ENCODE data around the gene UGT1A9.
"Not testable (repeated sequence)": the region's sequence is repeated elsewhere in the genome, so short reads cannot be mapped to it uniquely, and the experiment has no call there.

Gene UGT1A9

DNA sequence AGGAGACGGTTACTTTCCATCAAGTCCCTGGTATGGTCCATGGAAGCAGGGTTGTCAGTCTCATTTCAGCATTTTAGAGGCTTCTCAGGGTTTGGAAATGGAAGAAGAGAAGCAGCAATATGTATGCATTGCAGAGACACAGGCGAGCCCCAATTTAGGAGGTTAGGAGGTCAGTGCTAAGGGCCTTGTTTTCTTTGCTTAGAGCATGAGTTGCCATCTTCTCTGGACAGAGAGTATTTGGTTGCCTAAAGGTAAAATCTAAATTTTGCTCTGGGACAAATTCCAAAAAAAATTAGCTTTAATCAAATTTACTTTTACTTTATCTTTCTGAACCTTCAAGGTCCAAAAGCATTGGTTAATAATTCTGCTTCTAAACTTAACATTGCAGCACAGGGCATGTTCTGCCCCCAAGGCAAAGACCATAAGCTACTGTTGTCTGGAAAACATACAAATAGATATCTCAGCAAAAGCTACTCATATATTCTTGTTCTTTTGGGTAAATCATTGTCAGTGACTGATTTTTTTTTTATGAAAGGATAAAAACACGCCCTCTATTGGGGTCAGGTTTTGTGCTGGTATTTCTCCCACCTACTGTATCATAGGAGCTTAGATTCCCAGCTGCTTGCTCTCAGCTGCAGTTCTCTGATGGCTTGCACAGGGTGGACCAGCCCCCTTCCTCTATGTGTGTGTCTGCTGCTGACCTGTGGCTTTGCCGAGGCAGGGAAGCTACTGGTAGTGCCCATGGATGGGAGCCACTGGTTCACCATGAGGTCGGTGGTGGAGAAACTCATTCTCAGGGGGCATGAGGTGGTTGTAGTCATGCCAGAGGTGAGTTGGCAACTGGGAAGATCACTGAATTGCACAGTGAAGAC, at the start of gene UGT1A9:
TSS of gene UGT1A9 (plus strand) at position 609 of the 872 bp plus-strand sequence. CDS start at position 646, 37 bp downstream.
- no peak for DNase-seq

GRCh38 chr2:233627331-233628025, 44.2 kb upstream of the UGT1A9 start:
- DNase-seq: no peak

DNA sequence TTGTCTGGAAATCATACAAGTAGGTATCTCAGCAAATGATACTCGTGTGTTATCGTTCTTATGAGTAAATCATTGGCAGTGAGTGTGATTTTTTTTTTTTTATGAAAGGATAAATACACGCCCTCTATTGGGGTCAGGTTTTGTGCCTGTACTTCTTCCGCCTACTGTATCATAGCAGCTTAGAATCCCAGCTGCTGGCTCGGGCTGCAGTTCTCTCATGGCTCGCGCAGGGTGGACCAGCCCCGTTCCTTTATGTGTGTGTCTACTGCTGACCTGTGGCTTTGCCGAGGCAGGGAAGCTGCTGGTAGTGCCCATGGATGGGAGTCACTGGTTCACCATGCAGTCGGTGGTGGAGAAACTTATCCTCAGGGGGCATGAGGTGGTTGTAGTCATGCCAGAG, 35.4 kb upstream of the UGT1A9 start, which contains the start of gene UGT1A10:
TSS of gene UGT1A10 (plus strand) at position 143 of the 400 bp plus-strand sequence. CDS start at position 218, 75 bp downstream.
- DNase-seq: not testable (repeated sequence)

GRCh38 chr2:233638836-233639235, 32.9 kb upstream of the UGT1A9 start:
- no peak for DNase-seq

- DNase-seq: no peak
These were observed 31.8 kb upstream of the UGT1A9 start for GRCh38 chr2:233639860-233640259.

DNA sequence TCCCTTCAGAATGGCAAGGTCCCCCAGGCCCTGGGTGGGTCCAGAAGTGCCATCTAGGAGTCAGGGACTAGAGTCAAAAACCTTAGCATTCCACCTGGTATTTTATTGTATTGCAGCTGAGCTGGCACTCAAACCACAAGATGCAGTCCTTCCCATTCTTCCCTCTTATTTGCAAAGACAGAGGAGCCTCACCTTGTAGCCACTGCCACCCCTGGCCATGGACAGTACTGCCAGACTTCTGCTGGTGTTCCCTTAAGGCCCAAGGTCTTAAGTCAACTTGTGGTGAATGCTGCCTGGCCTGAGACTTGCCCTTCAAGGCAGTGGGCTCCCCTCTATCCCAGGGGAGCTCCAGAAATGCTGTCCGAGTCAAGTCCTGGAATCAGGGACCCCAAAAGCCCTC, 28.6 kb upstream of the UGT1A9 start:
- DNase-seq: no peak

DNA sequence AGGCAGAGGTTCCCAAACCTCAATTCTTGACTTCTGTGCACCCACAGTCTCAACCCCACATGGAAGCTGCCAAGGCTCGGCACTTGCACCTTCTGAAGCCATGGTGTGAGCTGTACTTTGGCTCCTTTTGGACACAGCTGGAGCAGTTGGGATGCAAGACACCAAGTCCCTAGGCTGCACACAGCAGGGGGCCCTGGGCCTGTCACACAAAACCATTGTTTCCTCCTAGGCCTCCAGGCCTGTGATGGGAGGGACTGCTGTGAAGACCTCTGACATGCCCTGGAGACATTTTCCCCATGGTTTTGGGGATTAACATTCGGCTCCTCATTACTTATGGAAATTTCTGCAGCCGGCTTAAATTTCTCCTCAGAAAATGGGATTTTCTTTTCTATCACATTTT, 25.7 kb upstream of the UGT1A9 start:
- not testable (repeated sequence) for DNase-seq

DNA sequence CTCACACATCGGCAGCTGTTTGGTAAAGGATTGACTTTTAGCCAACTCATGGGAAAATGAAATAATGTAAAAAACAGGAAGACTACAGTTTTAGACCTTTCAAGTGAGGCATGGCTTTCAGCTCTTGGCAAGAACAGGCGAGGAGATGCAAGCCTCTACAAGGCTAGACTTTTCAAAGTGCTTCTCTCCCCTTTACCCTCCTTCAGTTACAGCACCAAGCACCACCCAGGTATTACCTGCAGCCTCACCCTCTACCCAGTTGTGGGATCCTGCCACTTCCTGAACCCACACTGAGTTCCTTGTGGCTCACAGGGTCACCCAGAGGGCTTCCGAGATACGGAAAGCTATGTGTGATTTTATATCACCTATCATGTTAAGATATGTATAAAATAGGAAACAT, 20.7 kb upstream of the UGT1A9 start:
- DNase-seq: no peak

DNA sequence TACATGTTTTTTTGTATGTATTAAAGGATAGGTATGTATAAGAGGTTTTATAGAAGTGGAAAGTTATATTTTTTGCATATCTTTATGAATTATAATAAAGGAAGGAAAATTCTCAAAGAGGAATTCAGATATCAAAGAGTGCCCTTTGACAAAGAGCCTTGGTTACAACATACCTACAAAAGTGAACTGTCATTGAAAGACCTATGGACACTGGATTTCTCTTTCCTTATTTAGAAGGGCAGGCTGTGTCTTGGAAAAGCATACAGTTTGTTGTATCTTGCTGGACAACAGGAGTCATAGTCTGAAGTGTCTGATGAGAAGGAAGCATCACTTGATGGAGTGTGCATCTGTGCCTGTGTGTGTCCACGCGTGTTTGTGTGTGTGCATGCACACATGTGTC, 20.3 kb upstream of the UGT1A9 start:
- no peak for DNase-seq

DNA sequence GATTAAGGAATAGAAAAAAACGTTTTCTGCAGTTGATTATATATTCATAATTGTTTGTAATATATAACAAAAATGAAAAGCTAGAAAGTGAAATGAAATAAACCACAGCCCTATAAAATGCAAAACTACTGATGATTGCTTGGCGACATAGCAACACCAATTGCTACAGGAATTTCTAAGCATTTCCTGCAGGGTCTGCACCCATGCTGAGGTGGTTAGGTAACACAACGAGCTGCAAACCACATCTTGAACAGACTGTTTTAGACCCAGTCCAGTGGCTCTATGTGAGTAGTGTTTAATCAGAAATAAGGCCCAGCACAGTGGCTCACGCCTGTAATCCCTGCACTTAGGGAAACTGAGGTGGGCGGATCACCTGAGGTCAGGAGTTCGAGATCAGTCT, 17.2 kb upstream of the UGT1A9 start:
- DNase-seq: no peak

DNA sequence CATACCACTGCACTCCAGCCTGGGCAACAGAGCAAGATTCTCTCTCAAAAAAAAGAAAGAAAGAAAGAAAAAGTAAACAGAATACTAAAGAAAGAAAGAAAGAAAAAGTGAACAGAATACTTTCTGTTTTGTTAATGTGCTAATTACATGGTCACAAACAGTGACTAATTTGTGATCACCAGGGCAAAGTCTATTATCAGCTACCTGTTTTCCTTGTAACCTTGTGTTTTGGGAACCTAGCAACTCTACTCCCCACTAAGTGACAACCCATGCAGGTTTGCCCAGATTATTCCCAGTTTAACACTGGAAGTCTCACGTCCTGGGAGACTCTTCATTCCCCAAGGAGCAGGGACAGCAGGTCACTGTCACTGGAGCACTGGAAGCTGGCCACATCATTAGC, 16.7 kb upstream of the UGT1A9 start:
- no peak for DNase-seq

DNA sequence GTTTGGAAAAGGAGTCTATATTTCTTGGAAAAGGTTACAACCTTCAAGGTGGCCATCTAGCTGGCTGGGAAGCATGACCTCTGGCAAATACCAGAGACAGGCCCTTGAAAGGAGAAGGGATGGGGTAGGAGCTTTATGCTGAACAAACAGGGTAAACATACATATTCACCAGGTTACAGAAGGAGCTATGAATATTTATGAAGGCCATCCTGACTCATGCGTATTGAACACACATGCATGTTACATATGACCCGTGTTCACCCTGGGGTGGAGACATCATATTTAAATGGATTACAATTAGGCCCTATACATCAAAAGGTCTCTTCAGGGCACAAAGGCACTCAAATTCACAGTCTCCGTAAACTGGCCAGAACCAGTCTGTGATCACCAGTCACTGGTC, 15.8 kb upstream of the UGT1A9 start:
- not testable (repeated sequence) for DNase-seq

- DNase-seq: no peak
These were observed 15.3 kb upstream of the UGT1A9 start for GRCh38 chr2:233656443-233656842.

- DNase-seq: no peak
These were observed 13.1 kb upstream of the UGT1A9 start for GRCh38 chr2:233658610-233659009.

DNA sequence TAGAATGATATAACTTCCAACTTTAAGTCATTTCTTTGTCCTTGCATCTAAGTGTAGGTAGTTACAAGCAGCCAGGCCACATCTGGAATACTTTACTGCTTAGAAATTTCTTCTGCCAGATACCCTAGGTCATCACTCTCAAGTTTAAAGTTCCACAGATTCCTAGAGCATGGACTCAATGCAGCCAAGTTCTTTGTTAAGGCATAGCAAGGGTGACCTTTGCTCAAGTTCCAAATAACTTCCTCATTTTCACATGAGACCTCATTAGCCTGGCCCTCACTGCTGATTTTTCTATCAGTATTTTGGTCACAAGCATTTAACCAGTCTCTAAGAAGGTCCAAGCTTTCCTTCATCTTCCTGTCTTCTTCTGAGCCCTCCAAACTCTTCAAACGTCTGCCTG, 7.8 kb upstream of the UGT1A9 start:
- DNase-seq: no peak

DNA sequence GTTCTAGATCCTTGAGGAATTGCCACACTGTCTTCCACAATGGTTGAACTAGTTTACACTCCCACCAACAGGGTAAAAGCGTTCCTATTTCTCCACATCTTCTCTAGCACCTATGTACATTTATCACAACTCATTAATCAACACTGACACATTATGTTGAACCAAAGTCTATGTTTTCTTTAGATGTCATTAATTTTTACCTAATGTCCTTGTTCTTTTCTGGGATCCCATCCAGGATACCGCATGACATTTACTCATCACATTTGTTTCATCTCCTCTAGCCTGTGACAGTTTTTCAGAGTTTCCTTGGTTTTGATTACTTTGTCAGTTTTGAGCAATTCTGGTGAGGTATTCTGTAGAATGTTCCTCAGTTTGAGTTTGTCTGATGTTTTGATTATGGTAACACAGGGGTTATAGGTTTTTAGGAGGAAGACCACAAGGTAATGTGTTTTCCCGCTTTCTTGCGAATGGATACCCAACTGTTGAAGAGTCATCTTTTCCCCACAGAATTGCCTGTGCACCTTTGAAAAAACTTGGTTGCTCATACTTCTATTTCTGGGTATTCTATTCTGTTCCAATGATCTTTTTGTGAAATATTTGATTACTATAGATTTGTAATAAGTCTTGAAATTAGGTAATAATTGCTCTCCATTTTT, 3.0 kb upstream of the UGT1A9 start:
- no peak for DNase-seq

- no peak for DNase-seq
These were observed 1.2 kb downstream of the UGT1A9 start for GRCh38 chr2:233672886-233673285.

- DNase-seq: no peak
These were observed 2.2 kb downstream of the UGT1A9 start for GRCh38 chr2:233673896-233674295.

DNA sequence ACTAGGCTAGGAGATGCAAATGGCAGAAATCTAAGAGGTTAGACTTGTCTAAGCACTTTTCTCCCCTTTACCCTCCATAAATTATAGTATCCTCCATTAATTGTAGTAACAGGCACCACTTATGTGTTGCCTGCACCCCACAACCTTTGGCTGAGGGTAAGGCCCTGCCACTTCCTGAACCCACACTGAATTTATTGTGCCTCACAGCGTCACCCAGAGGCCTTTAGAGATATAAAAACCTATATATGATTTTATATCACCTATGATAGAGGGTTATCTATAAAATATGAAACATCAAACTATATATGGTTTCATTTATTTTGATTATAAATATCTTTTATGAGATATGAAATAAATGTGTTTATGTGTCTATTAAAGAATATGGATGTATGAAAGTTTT, 2.6 kb downstream of the UGT1A9 start:
- no peak for DNase-seq

GRCh38 chr2:233674995-233675394, 3.3 kb downstream of the UGT1A9 start:
- peak; percentile 4 for DNase-seq

DNA sequence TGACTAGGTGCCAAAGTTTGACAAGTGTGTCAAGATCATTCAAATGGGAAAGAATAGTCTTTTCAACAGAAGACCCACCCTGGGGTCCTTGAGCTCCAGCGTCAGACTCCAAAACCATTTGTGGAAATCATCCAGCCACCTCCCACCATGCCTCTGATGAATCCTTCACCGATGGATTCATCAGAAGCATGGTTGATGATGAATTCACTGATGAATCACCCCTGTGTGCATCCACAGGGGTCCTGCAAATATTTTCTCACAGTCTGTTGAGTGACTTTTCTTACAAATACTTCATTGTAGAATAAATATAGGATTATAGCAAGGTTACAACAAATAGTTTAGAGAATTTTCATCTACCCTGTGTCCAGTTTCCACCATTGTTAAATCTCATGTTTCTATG, 4.3 kb downstream of the UGT1A9 start:
- DNase-seq: no peak

DNA sequence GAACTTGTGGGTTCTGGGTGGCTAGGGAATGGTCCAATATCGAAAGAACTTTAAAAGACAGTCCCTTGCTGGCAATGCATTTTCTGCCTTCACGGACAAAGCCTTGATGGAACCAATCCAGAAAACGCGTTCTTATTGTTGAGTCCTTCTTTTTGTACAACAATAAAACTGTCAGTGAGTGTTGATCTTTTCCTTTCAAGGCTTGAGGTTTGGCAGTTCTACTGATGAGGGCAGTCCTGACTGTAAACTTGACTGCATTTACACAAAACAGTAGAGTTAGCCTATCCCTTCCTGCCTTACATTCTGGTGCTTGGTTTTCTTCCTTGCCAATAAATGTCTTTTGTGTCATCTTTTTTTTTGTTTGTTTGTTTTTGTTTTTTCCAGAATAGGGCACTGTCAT, 7.5 kb downstream of the UGT1A9 start:
- no peak for DNase-seq

- no peak for DNase-seq
These were observed 8.8 kb downstream of the UGT1A9 start for GRCh38 chr2:233680361-233681045.

Data from NCI-H1105 (cell line).